K562 (cell line): Measurements from ENCODE around the gene TENT4A. TPM values are rescaled to one million over a fixed set of nuclear protein-coding genes. Genes with fewer than 3 reads are reported as not detected.

Source experiments
- BHLHE40 ChIP-seq: IDR thresholded peaks from 2 replicates; pipeline ENCODE4 v1.6.1; 2011; ENCODE audit warnings: low read length, improper control_type of control experiment
- CBFA2T2 ChIP-seq: fragments of 450-650 bp; conservative IDR thresholded peaks from 2 replicates; pipeline ENCODE4 v1.6.1; 2017; ENCODE audit warnings: mild to moderate bottlenecking
- CTBP1 ChIP-seq: fragments of 450-650 bp; IDR thresholded peaks from 2 replicates; pipeline ENCODE4 v1.6.1; 2016; ENCODE audit warnings: borderline replicate concordance
- CTCF ChIP-seq, 3 experiments: IDR thresholded peaks in 2 of 3; conservative IDR thresholded peaks in 1 of 3; 2 replicates each; pipeline ENCODE4 v1.5.1; 2011 to 2012; ENCODE audit warnings: low read length in 3 of 3, mild to moderate bottlenecking in 3 of 3, control low read depth in 2 of 3, improper control_type of control experiment in 1 of 3, inconsistent platforms in 1 of 3, low read depth in 1 of 3, mixed read lengths in 1 of 3, moderate library complexity in 1 of 3; ENCODE audit not compliant: insufficient read depth in 2 of 3
- DACH1 ChIP-seq: fragments of 450-650 bp; IDR thresholded peaks from 2 replicates; pipeline ENCODE4 v1.6.1; 2018; ENCODE audit not compliant: partially characterized antibody
- GATAD2A ChIP-seq: fragments of 450-650 bp; IDR thresholded peaks from 2 replicates; pipeline ENCODE4 v1.6.1; 2017
- JUND ChIP-seq, 2 experiments: IDR thresholded peaks; 2 replicates in 1 of 2; 3 replicates in 1 of 2; pipeline ENCODE4 v1.6.1; 2011; ENCODE audit warnings: borderline replicate concordance in 2 of 2, low read depth in 2 of 2, low read length in 2 of 2, improper control_type of control experiment in 1 of 2, missing biosample characterization in 1 of 2, missing genetic modification characterization in 1 of 2, missing genetic modification reagents in 1 of 2
- PML ChIP-seq: IDR thresholded peaks from 2 replicates; pipeline ENCODE4 v1.6.1; 2012; ENCODE audit warnings: low read length, inconsistent platforms
- PURB ChIP-seq: sonication (generic); formaldehyde crosslinking; IDR thresholded peaks from 2 replicates; pipeline ENCODE4 v1.9.0; 2021; ENCODE audit warnings: low read depth, mild to moderate bottlenecking, missing genetic modification reagents
- RCOR1 ChIP-seq, 2 experiments: IDR thresholded peaks; 2 replicates each; pipeline ENCODE4 v1.6.1; 2012; ENCODE audit warnings: low read depth in 2 of 2, low read length in 2 of 2, borderline replicate concordance in 1 of 2, improper control_type of control experiment in 1 of 2
- RFX7 ChIP-seq: fragments of 250-450 bp; sonication (Bioruptor Pico); IDR thresholded peaks from 2 replicates; pipeline ENCODE4 v1.5.1; 2021; ENCODE audit warnings: mild to moderate bottlenecking
- RHOXF2B ChIP-seq: fragments of 250-450 bp; sonication (Bioruptor Pico); conservative IDR thresholded peaks from 2 replicates; pipeline ENCODE4 v1.5.1; 2021
- SMC3 ChIP-seq: conservative IDR thresholded peaks from 2 replicates; pipeline ENCODE4 v1.6.1; 2011; ENCODE audit warnings: low read depth, low read length, improper control_type of control experiment; ENCODE audit not compliant: insufficient read depth
- SREBF1 ChIP-seq: fragments of 150-350 bp; IDR thresholded peaks from 2 replicates; pipeline ENCODE4 v1.6.1; 2014; ENCODE audit warnings: antibody characterized with exemption, low read depth, low read length, borderline replicate concordance
- STAG1 ChIP-seq: sonication (generic); formaldehyde crosslinking; IDR thresholded peaks from 2 replicates; pipeline ENCODE4 v1.5.0; 2020; ENCODE audit warnings: missing genetic modification reagents, borderline replicate concordance
- TRIM24 ChIP-seq, 2 experiments: fragments of 450-650 bp; IDR thresholded peaks; 2 replicates each; pipeline ENCODE4 v1.6.1; 2016
- UBTF ChIP-seq, 2 experiments: IDR thresholded peaks; 2 replicates each; pipeline ENCODE4 v1.6.1; 2012; ENCODE audit warnings: improper control_type of control experiment in 2 of 2, low read depth in 2 of 2, low read length in 2 of 2, borderline replicate concordance in 1 of 2
- ZNF140 ChIP-seq: fragments of 250-450 bp; sonication (Bioruptor Pico); IDR thresholded peaks from 2 replicates; pipeline ENCODE4 v1.8.0; 2021; ENCODE audit warnings: moderate library complexity, mild to moderate bottlenecking, inconsistent platforms
- ZNF384 ChIP-seq: IDR thresholded peaks from 2 replicates; pipeline ENCODE4 v1.6.1; 2012; ENCODE audit warnings: low read depth, low read length, improper control_type of control experiment
- ZNF436 ChIP-seq: fragments of 250-450, 450-650 bp; sonication (Bioruptor Pico); formaldehyde crosslinking; IDR thresholded peaks from 2 replicates; pipeline ENCODE4 v1.7.0; 2020; ENCODE audit warnings: mild to moderate bottlenecking
- ZNF644 ChIP-seq: fragments of 200-800 bp; sonication (Bioruptor generic); IDR thresholded peaks from 2 replicates; pipeline ENCODE4 v1.6.1; 2016; ENCODE audit warnings: low read depth, missing genetic modification characterization, missing compliant biosample characterization
- ZNF785 ChIP-seq: fragments of 250-450 bp; sonication (Bioruptor Pico); IDR thresholded peaks from 2 replicates; pipeline ENCODE4 v1.4.0; 2020; ENCODE audit warnings: mild to moderate bottlenecking
- polyA plus RNA-seq, 8 experiments: library from polyadenylated mRNA; depleted of rRNA in 4 of 8; stranded (reverse) in 5 of 8; unstranded in 3 of 8; fragments of >200 nt; fragmentation: Nextera tagmentation in 2 of 8; fragmentation: Illumina TruSeq in 1 of 8; extraction: Ambion mirVana in 2 of 8; extraction: Trizol in 1 of 8; gene quantifications; 2 replicates each; pipeline versions ENCODE4 v1.2.1 to v1.2.3, GENCODE V29; 2011 to 2014; ENCODE audit warnings: inconsistent platforms in 1 of 8, missing spikeins in 1 of 8
- total RNA-seq, 7 experiments: library from RNA; depleted of rRNA in 6 of 7; stranded (reverse); fragments of >200 nt in 6 of 7; fragmentation: Illumina TruSeq in 2 of 7; extraction: Trizol in 2 of 7; gene quantifications; 2 replicates each; pipeline versions ENCODE4 v1.2.1 to v1.2.3, GENCODE V29; 2011 to 2021; ENCODE audit warnings: low replicate concordance in 1 of 7
- TF ChIP-seq, protein P1 (sequence below): fragments of 250-450 bp; sonication (Bioruptor Pico); IDR thresholded peaks from 2 replicates; pipeline ENCODE4 v1.8.0; 2021; ENCODE audit warnings: moderate library complexity, mild to moderate bottlenecking, inconsistent platforms
- TF ChIP-seq, protein P2 (sequence below): sonication (generic); IDR thresholded peaks from 2 replicates; pipeline ENCODE4 v1.6.1; 2016

The TENT4A gene
- total and polyA plus RNA-seq, 9 of the 15 experiments (the other 6 are each of a cell fraction or from before 2014, with no cell fraction given) = 1.3 to 27.3 (median 13.0) TPM

- TF ChIP-seq UBTF (IDR thresholded peaks at IDR 0.05; ENCODE audit: borderline replicate concordance in 1 of 2, low read depth in 2 of 2, low read length in 2 of 2) = no peak
- TF ChIP-seq PURB (CRISPR knock-in tag) = no peak
- TF ChIP-seq ZNF140 = no peak
- TF ChIP-seq, protein P1, sequence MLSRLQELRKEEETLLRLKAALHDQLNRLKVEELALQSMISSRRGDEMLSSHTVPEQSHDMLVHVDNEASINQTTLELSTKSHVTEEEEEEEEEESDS (CRISPR knock-in tag) = no peak
- no peak for TF ChIP-seq CBFA2T2
- TF ChIP-seq, protein P2, sequence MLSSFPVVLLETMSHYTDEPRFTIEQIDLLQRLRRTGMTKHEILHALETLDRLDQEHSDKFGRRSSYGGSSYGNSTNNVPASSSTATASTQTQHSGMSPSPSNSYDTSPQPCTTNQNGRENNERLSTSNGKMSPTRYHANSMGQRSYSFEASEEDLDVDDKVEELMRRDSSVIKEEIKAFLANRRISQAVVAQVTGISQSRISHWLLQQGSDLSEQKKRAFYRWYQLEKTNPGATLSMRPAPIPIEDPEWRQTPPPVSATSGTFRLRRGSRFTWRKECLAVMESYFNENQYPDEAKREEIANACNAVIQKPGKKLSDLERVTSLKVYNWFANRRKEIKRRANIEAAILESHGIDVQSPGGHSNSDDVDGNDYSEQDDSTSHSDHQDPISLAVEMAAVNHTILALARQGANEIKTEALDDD = no peak
- 0 out of 2 replicates have a peak, but pooled peaks have one; percentile 21 for TF ChIP-seq JUND (IDR thresholded peaks at IDR 0.05; ENCODE audit: borderline replicate concordance, low read depth, low read length)
- no peak; the same call in 2 of the 3 replicates for TF ChIP-seq JUND (tag; IDR thresholded peaks at IDR 0.05; ENCODE audit: borderline replicate concordance, low read depth, low read length)
- TF ChIP-seq ZNF785 (CRISPR knock-in tag) = no peak
- TF ChIP-seq ZNF644 (tag) = no peak
- no peak for TF ChIP-seq CTBP1
- no peak for TF ChIP-seq GATAD2A
- no peak for TF ChIP-seq TRIM24 (IDR thresholded peaks at IDR 0.05)
- TF ChIP-seq SREBF1 = no peak
- TF ChIP-seq BHLHE40 = no peak
- no peak for TF ChIP-seq DACH1
- TF ChIP-seq RFX7 (CRISPR knock-in tag) = no peak
- TF ChIP-seq RCOR1 (IDR thresholded peaks at IDR 0.05; ENCODE audit: borderline replicate concordance in 1 of 2, low read depth in 2 of 2, low read length in 2 of 2) = no peak
- peak; percentile 66 for TF ChIP-seq SMC3
- peak; percentile 65; the same call in 1 of the 2 replicates for TF ChIP-seq STAG1 (CRISPR knock-in tag)
- TF ChIP-seq ZNF384 = no peak
- TF ChIP-seq ZNF436 (CRISPR knock-in tag) = no peak
- TF ChIP-seq CTCF (IDR thresholded peaks at IDR 0.05 in 2 of 3, conservative IDR thresholded peaks at IDR 0.05 in 1 of 3; ENCODE audit: insufficient read depth in 2 of 3, low read depth in 1 of 3, low read length in 3 of 3) = peak; percentile 89 to 92 (median 91)
- no peak for TF ChIP-seq PML
- no peak for TF ChIP-seq RHOXF2B (CRISPR knock-in tag)
These were observed 52.6 kb downstream of the TENT4A start (continued) for GRCh38 chr5:6765612-6766525.
